Caco-2 (cell line): ENCODE data around the gene NTNG1. TPM values are rescaled to one million over a fixed set of nuclear protein-coding genes. Genes with fewer than 3 reads are reported as not detected.

Experiments
- BruUV-seq: library from RNA; stranded (reverse); fragments of 400-500 nt; replicated peaks from 2 replicates; lab custom pipeline; 2021; lab: Mats Ljungman, UMichigan
- CTCF ChIA-PET: fragments of 300-600 bp; sonication (Branson Sonifier 250); formaldehyde crosslinking; loops from one replicate; lab custom pipeline; 2022; ENCODE audit warnings: antibody characterized with exemption; lab: Charles Lee
- POLR2A ChIA-PET: fragments of 300-600 bp; sonication (Branson Sonifier 250); formaldehyde crosslinking; loops from one replicate; lab custom pipeline; 2022; ENCODE audit warnings: antibody characterized with exemption; lab: Charles Lee
- DNase-seq, 2 experiments: peaks; one replicate each; pipeline versions ENCODE4 v3.0.0 to v3.0.0-alpha.2; 2020 to 2022
- H3K27me3 ChIP-seq: replicated peaks from 2 replicates; pipeline ENCODE4 v1.6.0; 2011; ENCODE audit warnings: low read length; ENCODE audit not compliant: control insufficient read depth, insufficient read depth
- H3K36me3 ChIP-seq: 2 replicates; pipeline ENCODE4 v1.5.1; 2011; ENCODE audit warnings: low read length; ENCODE audit not compliant: control insufficient read depth, insufficient read depth
- H3K4me1 ChIP-seq: fragments of 250-450 bp; sonication (Bioruptor Pico); 2 replicates; pipeline ENCODE4 v1.5.1; 2020; ENCODE audit warnings: mild to moderate bottlenecking
- H3K4me3 ChIP-seq: 2 replicates; pipeline ENCODE4 v1.5.1; 2011; ENCODE audit warnings: low read depth, mild to moderate bottlenecking, control low read depth, low read length
- H3K9me3 ChIP-seq: fragments of 250-450 bp; sonication (Bioruptor Pico); 2 replicates; pipeline ENCODE4 v1.5.1; 2020; ENCODE audit warnings: mild to moderate bottlenecking, moderate library complexity
- H3K27ac Mint-ChIP-seq: one replicate; pipeline ENCODE4 v1.8.0; 2022; ENCODE audit warnings: mixed read lengths; ENCODE audit not compliant: unreplicated experiment
- H3K27me3 Mint-ChIP-seq: one replicate; pipeline ENCODE4 v1.8.0; 2022; ENCODE audit warnings: mixed read lengths; ENCODE audit not compliant: insufficient read depth, unreplicated experiment
- H3K36me3 Mint-ChIP-seq: one replicate; pipeline ENCODE4 v1.8.0; 2022; ENCODE audit warnings: mild to moderate bottlenecking, mixed read lengths; ENCODE audit not compliant: insufficient read depth, unreplicated experiment
- H3K4me1 Mint-ChIP-seq: one replicate; pipeline ENCODE4 v1.8.0; 2022; ENCODE audit warnings: low read depth, mixed read lengths; ENCODE audit not compliant: unreplicated experiment
- H3K4me3 Mint-ChIP-seq: one replicate; pipeline ENCODE4 v1.8.0; 2022; ENCODE audit warnings: mild to moderate bottlenecking, moderate library complexity, mixed read lengths; ENCODE audit not compliant: unreplicated experiment
- H3K9me3 Mint-ChIP-seq: one replicate; pipeline ENCODE4 v1.8.0; 2022; ENCODE audit warnings: mixed read lengths; ENCODE audit not compliant: unreplicated experiment
- intact Hi-C: fragments of 100-400 bp; cut with micrococcal nuclease; formaldehyde crosslinking; loops from one replicate; pipeline ENCODE4 v1.10.0; 2022; ENCODE audit not compliant: unreplicated experiment
- total RNA-seq: library from RNA; stranded (reverse); gene quantifications from 2 replicates; pipeline ENCODE4 v1.2.3, GENCODE V29; 2022
- TF ChIP-seq, protein P1 (sequence below), 2 experiments: fragments of 200-600 bp in 1 of 2; IDR thresholded peaks; 1 replicate in 1 of 2; 2 replicates in 1 of 2; pipeline versions ENCODE4 v1.5.1 to v1.8.0; 2011 to 2022; ENCODE audit warnings: antibody characterized with exemption in 1 of 2, control low read depth in 1 of 2, inconsistent platforms in 1 of 2, low read depth in 1 of 2, low read length in 1 of 2, mild to moderate bottlenecking in 1 of 2, moderate library complexity in 1 of 2; ENCODE audit not compliant: insufficient read depth in 1 of 2, severe bottlenecking in 1 of 2, unreplicated experiment in 1 of 2

NTNG1 gene
- total RNA-seq, 1 experiment from 2014 or later, result not detected

GRCh38 chr1:107247679-107248078 lies 106.8 kb downstream of the NTNG1 start:
- H3K27ac Mint-ChIP-seq, result no peak overlapping the region
- TF ChIP-seq, protein P1, sequence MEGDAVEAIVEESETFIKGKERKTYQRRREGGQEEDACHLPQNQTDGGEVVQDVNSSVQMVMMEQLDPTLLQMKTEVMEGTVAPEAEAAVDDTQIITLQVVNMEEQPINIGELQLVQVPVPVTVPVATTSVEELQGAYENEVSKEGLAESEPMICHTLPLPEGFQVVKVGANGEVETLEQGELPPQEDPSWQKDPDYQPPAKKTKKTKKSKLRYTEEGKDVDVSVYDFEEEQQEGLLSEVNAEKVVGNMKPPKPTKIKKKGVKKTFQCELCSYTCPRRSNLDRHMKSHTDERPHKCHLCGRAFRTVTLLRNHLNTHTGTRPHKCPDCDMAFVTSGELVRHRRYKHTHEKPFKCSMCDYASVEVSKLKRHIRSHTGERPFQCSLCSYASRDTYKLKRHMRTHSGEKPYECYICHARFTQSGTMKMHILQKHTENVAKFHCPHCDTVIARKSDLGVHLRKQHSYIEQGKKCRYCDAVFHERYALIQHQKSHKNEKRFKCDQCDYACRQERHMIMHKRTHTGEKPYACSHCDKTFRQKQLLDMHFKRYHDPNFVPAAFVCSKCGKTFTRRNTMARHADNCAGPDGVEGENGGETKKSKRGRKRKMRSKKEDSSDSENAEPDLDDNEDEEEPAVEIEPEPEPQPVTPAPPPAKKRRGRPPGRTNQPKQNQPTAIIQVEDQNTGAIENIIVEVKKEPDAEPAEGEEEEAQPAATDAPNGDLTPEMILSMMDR (IDR thresholded peaks at IDR 0.05; ENCODE audit: insufficient read depth in 1 of 2, low read depth in 1 of 2, low read length in 1 of 2, severe bottlenecking in 1 of 2, unreplicated experiment in 1 of 2), result no peak

GRCh38 chr1:107250169-107250568 lies 109.3 kb downstream of the NTNG1 start:
- POLR2A ChIA-PET, result no interaction called here
- intact Hi-C loops, result no loop called here
- Histone ChIP-seq H3K4me1 (no peaks in the 10 kb centered on the region), H3K27me3 (no peaks in the 10 kb centered on the region), H3K9me3 (no peaks in the 10 kb centered on the region), H3K4me3 (no peak overlapping the region), H3K36me3 (no peaks in the 10 kb centered on the region)
- Mint-ChIP-seq H3K4me1 (no peaks in the 10 kb centered on the region), H3K27me3 (peaks cover 5% of the 10 kb centered on the region), H3K4me3 (no peak overlapping the region), H3K9me3 (no peaks in the 10 kb centered on the region), H3K27ac (no peak overlapping the region), H3K36me3 (no peaks in the 10 kb centered on the region)
- TF ChIP-seq, protein P1 (IDR thresholded peaks at IDR 0.05; ENCODE audit: insufficient read depth in 1 of 2, low read depth in 1 of 2, low read length in 1 of 2, severe bottlenecking in 1 of 2, unreplicated experiment in 1 of 2), result no peak
- BruUV-seq, result no TSS peak
- DNase-seq, result no peak
- CTCF ChIA-PET, result no interaction called here

More at GRCh38 chr1:107247679-107248078, 106.8 kb downstream of the NTNG1 start:
- ChIA-PET CTCF (no interaction called here), POLR2A (no interaction called here)
- Histone ChIP-seq H3K36me3 (no peaks in the 10 kb centered on the region), H3K27me3 (no peaks in the 10 kb centered on the region), H3K4me1 (no peaks in the 10 kb centered on the region), H3K4me3 (no peak overlapping the region), H3K9me3 (no peaks in the 10 kb centered on the region)
- Mint-ChIP-seq H3K4me3 (no peak overlapping the region), H3K36me3 (no peaks in the 10 kb centered on the region), H3K27me3 (peaks cover 9% of the 10 kb centered on the region), H3K9me3 (no peaks in the 10 kb centered on the region), H3K4me1 (no peaks in the 10 kb centered on the region)
- no peak for DNase-seq
- intact Hi-C loops, result no loop called here
- no TSS peak for BruUV-seq

DNA sequence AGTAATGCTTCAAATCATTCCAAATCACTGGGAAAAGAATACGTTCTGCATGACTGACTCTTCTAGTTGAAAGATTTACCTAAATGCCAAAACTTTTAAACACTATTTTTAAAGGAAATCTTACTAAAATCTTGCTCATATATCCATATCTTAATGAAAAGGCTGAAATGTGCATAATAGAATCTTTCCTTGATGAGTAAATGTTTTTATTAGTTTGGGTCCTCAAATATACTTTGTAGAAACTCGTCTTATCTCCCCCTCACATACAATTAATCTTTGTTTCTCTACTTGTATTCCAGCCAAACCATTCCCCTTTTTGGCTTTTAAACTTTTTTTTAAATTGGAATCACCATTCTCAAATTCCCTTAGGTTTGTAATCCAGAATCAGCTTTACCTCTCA lies 110.2 kb downstream of the NTNG1 start:
- BruUV-seq, result no TSS peak
- H3K4me3 Mint-ChIP-seq, result no peak overlapping the region
- H3K27ac Mint-ChIP-seq, result no peak overlapping the region
- H3K36me3 Mint-ChIP-seq, result no peaks in the 10 kb centered on the region
- no peaks in the 10 kb centered on the region for H3K9me3 Mint-ChIP-seq
- Histone ChIP-seq H3K27me3 (no peaks in the 10 kb centered on the region), H3K9me3 (no peaks in the 10 kb centered on the region), H3K4me1 (no peaks in the 10 kb centered on the region), H3K36me3 (no peaks in the 10 kb centered on the region), H3K4me3 (no peak overlapping the region)
- intact Hi-C loops, result no loop called here
- DNase-seq, result no peak
- H3K4me1 Mint-ChIP-seq, result no peaks in the 10 kb centered on the region
- CTCF ChIA-PET, result no interaction called here
- TF ChIP-seq, protein P1 (IDR thresholded peaks at IDR 0.05; ENCODE audit: insufficient read depth in 1 of 2, low read depth in 1 of 2, low read length in 1 of 2, severe bottlenecking in 1 of 2, unreplicated experiment in 1 of 2), result no peak
- POLR2A ChIA-PET, result no interaction called here
- peaks cover 5% of the 10 kb centered on the region for H3K27me3 Mint-ChIP-seq
